Measurements from ENCODE around the gene GALNS. TPM values are rescaled to one million over a fixed set of nuclear protein-coding genes. Genes with fewer than 3 reads are reported as not detected.

GALNS gene
- total and polyA plus RNA-seq, 2 of the 13 experiments (the other 11 are each of a cell fraction or from before 2014, with no cell fraction given) = 9.2 to 9.8 TPM

- TF ChIP-seq SIN3A (IDR thresholded peaks at IDR 0.05; ENCODE audit: borderline replicate concordance, low read depth, low read length) (no peak), ETV6 (CRISPR knock-in tag; conservative IDR thresholded peaks at IDR 0.05) (no peak), ZFP36 (IDR thresholded peaks at IDR 0.05; ENCODE audit: borderline replicate concordance, low read depth, low read length, partially characterized antibody) (no peak), E2F5 (CRISPR knock-in tag; conservative IDR thresholded peaks at IDR 0.05) (no peak), SRSF9 (IDR thresholded peaks at IDR 0.05; ENCODE audit: borderline replicate concordance, insufficient read depth, low read depth, low read length, poor library complexity, severe bottlenecking) (no peak), HDAC1 (CRISPR knock-in tag; IDR thresholded peaks at IDR 0.05) (no peak), ZNF775 (CRISPR knock-in tag; IDR thresholded peaks at IDR 0.05; ENCODE audit: borderline replicate concordance) (no peak), ATM (IDR thresholded peaks at IDR 0.05; ENCODE audit: borderline replicate concordance) (no peak), ZNF468 (CRISPR knock-in tag; IDR thresholded peaks at IDR 0.05) (no peak), ZNF501 (CRISPR knock-in tag; IDR thresholded peaks at IDR 0.05) (no peak)
- 14% methylated on average over 4 of the region's 14 CpGs for WGBS (ENCODE audit: low lambda C conversion rate)
- H3K79me2 ChIP-seq (ENCODE audit: insufficient read depth, low read length) = no peaks in the 10 kb centered on the region
- no peak overlapping the region for H2AFZ ChIP-seq (ENCODE audit: low read length)
- no peak overlapping the region for H3K9ac ChIP-seq (ENCODE audit: insufficient read depth, low read depth, low read length)
- ChIA-PET POLR2A (no interaction called here), CTCF (ENCODE audit: low intra/inter-chr PET ratio, low total read pairs) (no interaction called here)
- H3K4me3 ChIP-seq (replicated peaks in 1 of 3; ENCODE audit: insufficient read depth in 1 of 3, low read depth in 2 of 3, low read length in 3 of 3) = no peak overlapping the region
- no peak for FAIRE-seq
- no peak overlapping the region for H3K4me2 ChIP-seq (ENCODE audit: low read depth, low read length)
- H3K27ac ChIP-seq (ENCODE audit: extremely low read length, insufficient read depth, low read length) = no peak overlapping the region
- H3K4me1 ChIP-seq (ENCODE audit: insufficient read depth, low read length) = no peaks in the 10 kb centered on the region
- intact Hi-C loops (cut with micrococcal nuclease; ENCODE audit: unreplicated experiment) = no loop called here
- no peaks in the 10 kb centered on the region for H4K20me1 ChIP-seq (ENCODE audit: insufficient read depth, low read length)
- H3K36me3 ChIP-seq (replicated peaks in 1 of 2; ENCODE audit: control insufficient read depth in 1 of 2, insufficient read depth in 2 of 2, low read length in 2 of 2) = peaks cover 6 to 8% of the 10 kb centered on the region in 2 experiments; a peak in 4 of 5 replicates
- DNase-seq (ENCODE audit: low spot score) = no peak
- H3K9me3 ChIP-seq (ENCODE audit: low read length) = no peaks in the 10 kb centered on the region
- ATAC-seq = no peak
- BruUV-seq (replicated peaks) = no TSS peak
- in situ Hi-C loops (cut with HindIII; ENCODE audit: extremely low pct_ligation_motif_present, low pct_unique_long_range_greater_than_20kb) = no loop called here
- H3K27me3 ChIP-seq (ENCODE audit: control insufficient read depth in 1 of 2, insufficient read depth in 2 of 2, low read length in 2 of 2) = peaks cover 21 to 52% of the 10 kb centered on the region in 2 experiments; a peak in 4 of 5 replicates
Measured at GRCh38 chr16:88865310-88865709, 8.6 kb upstream of the GALNS start.
